ENCODE measurements around the gene NCKAP1.

- TF ChIP-seq CTCF (IDR thresholded peaks at IDR 0.05; ENCODE audit: low read length) (no peak), EZH2phosphoT487 (IDR thresholded peaks at IDR 0.05; ENCODE audit: low read length) (no peak)
Observed at GRCh38 chr2:183068561-183068960, 30.3 kb upstream of the NCKAP1 start.

Measured in MM.1S (cell line).